Muscle of arm (tissue), 12 donors: Measurements from ENCODE around the gene NLRP7. TPM values are rescaled to one million over a fixed set of nuclear protein-coding genes. Genes with fewer than 3 reads are reported as not detected.
A peak's percentile ranks its signal among the peaks of the same experiment; 100 is the strongest.

Experiments
- DNase-seq: peaks from one replicate; pipeline ENCODE4 v3.0.0-alpha.2; 2013
- polyA plus RNA-seq, 12 donors: library from polyadenylated mRNA; unstranded; fragments of 120-200 nt; gene quantifications; one replicate each; pipeline ENCODE4 v1.2.1, GENCODE V29; 2013; ENCODE audit not compliant: insufficient read length in 12 of 12

The NLRP7 gene
- polyA plus RNA-seq, 12 donors: 0.10 to 0.57 (median 0.12) TPM; not detected in 9

DNA sequence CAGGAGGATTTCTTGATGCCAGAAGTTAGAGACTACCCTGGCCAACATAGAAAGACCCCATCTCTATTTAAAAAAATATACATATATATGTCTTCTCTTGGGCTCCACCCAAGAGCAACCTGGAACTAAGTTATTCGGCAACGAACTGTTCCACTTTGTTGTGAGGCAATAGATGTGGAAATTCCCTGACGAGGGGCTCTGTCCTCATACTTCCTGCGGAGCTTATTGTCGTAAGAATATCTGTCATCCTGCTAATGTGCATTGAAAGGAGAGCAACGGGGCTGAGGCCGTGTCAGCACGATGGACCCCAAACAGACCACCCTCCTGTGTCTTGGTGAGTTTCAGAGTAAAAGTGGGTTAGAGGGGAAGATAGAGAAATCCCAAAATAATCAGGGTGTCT is 73.3 kb downstream of the NLRP7 start, which contains the start of gene FCAR:
FCAR (plus strand) TSS at position 246 of the 400 bp plus-strand sequence; CDS start at position 301, 55 bp downstream.
- peak; percentile 5 for DNase-seq

Other genes with a start within 250 kb of the NLRP7 start
- gene KIR3DL3, start 223.1 kb downstream of the NLRP7 start, polyA plus RNA-seq: not detected
- not detected for gene KIR2DL3, start 209.0 kb downstream of the NLRP7 start, polyA plus RNA-seq
- under 1 TPM in 2 of 12 donors, not detected in 10; 0.10 to 0.19 TPM for gene KIR2DL1, start 177.7 kb downstream of the NLRP7 start, polyA plus RNA-seq
- gene KIR2DL4, start 143.9 kb downstream of the NLRP7 start, polyA plus RNA-seq: under 1 TPM in 1 of 12 donors, not detected in 11; 0.15 TPM
- gene KIR3DL1, start 131.1 kb downstream of the NLRP7 start, polyA plus RNA-seq: under 1 TPM in 1 of 12 donors, not detected in 11; 0.12 TPM
- under 1 TPM in 3 of 12 donors, not detected in 9; 0.10 to 0.20 (median 0.13) TPM for gene KIR2DS4, start 114.9 kb downstream of the NLRP7 start, polyA plus RNA-seq
- not detected for gene KIR3DL2, start 97.1 kb downstream of the NLRP7 start, polyA plus RNA-seq
- gene FCAR, start 73.3 kb downstream of the NLRP7 start, polyA plus RNA-seq: 1 to 10 TPM in 1 of 12 donors, under 1 TPM in 6, not detected in 5; 0.12 to 1.3 (median 0.33) TPM
- 1 to 10 TPM in 1 of 12 donors, under 1 TPM in 6, not detected in 5; 0.08 to 1.0 (median 0.31) TPM for gene NCR1, start 41.4 kb downstream of the NLRP7 start, polyA plus RNA-seq
- 1 to 10 TPM in 4 of 12 donors, under 1 TPM in 6, not detected in 2; 0.45 to 7.6 (median 0.80) TPM for gene NLRP2, start 18.8 kb upstream of the NLRP7 start, polyA plus RNA-seq
- under 1 TPM in 10 of 12 donors, not detected in 2; 0.08 to 0.58 (median 0.23) TPM for gene GP6, start 90.7 kb upstream of the NLRP7 start, polyA plus RNA-seq
- gene RDH13, start 115.6 kb upstream of the NLRP7 start, polyA plus RNA-seq: 10 to 100 TPM in 9 of 12 donors, 1 to 10 TPM in 2, not detected in 1; 7.6 to 22.8 (median 13.4) TPM
- gene EPS8L1, start 128.3 kb upstream of the NLRP7 start, polyA plus RNA-seq: 10 to 100 TPM in 3 of 12 donors, 1 to 10 TPM in 8, not detected in 1; 1.5 to 26.7 (median 4.4) TPM
- 100 to 1,000 TPM in 1 of 12 donors, 10 to 100 TPM in 10, not detected in 1; 47.8 to 125 (median 69.4) TPM for gene PPP1R12C, start 170.1 kb upstream of the NLRP7 start, polyA plus RNA-seq
- gene TNNT1, start 201.7 kb upstream of the NLRP7 start, polyA plus RNA-seq: 100 to 1,000 TPM in 11 of 12 donors, not detected in 1; 436 to 957 (median 725) TPM
- gene TNNI3, start 210.2 kb upstream of the NLRP7 start, polyA plus RNA-seq: 1 to 10 TPM in 10 of 12 donors, not detected in 2; 1.5 to 3.8 (median 2.3) TPM
- gene DNAAF3, start 219.1 kb upstream of the NLRP7 start, polyA plus RNA-seq: 1 to 10 TPM in 3 of 12 donors, under 1 TPM in 7, not detected in 2; 0.45 to 1.7 (median 0.66) TPM
- gene SYT5, start 232.8 kb upstream of the NLRP7 start, polyA plus RNA-seq: 1 to 10 TPM in 1 of 12 donors, under 1 TPM in 4, not detected in 7; 0.08 to 4.0 (median 0.29) TPM